H1 (cell line): ENCODE data around the gene APH1B. TPM values are rescaled to one million over a fixed set of nuclear protein-coding genes. Genes with fewer than 3 reads are reported as not detected.

Experiments used
- CREB1 ChIP-seq: IDR thresholded peaks from 2 replicates; pipeline ENCODE4 v1.6.1; 2012; ENCODE audit warnings: inconsistent platforms
- FOSL1 ChIP-seq: IDR thresholded peaks from 2 replicates; pipeline ENCODE4 v1.6.1; 2011; ENCODE audit warnings: mild to moderate bottlenecking, low read depth, low read length, moderate library complexity; ENCODE audit not compliant: insufficient read depth
- KDM1A ChIP-seq: fragments of 200-600, 300-600 bp; sonication (generic); IDR thresholded peaks from 2 replicates; pipeline ENCODE4 v1.7.1; 2016; ENCODE audit warnings: mild to moderate bottlenecking, low read length, borderline replicate concordance
- POLR2A ChIP-seq, 2 experiments: IDR thresholded peaks; 1 replicate in 1 of 2; 2 replicates in 1 of 2; pipeline ENCODE4 v1.6.1; 2011; ENCODE audit warnings: low read depth in 2 of 2, low read length in 2 of 2, mild to moderate bottlenecking in 2 of 2; ENCODE audit errors: control extremely low read depth in 1 of 2
- polyA plus RNA-seq, 7 experiments: library from polyadenylated mRNA; depleted of rRNA in 3 of 7; stranded (reverse) in 5 of 7; unstranded in 2 of 7; fragments of >200 nt in 5 of 7; fragments of 200-250 nt in 2 of 7; gene quantifications; 1 replicate in 5 of 7; 2 replicates in 1 of 7; 4 replicates in 1 of 7; pipeline versions ENCODE4 v1.2.1 to v1.2.3, GENCODE V29; 2011 to 2013; ENCODE audit warnings: missing spikeins in 2 of 7, mixed read lengths in 2 of 7
- total RNA-seq: library from RNA; stranded (reverse); fragmentation: NEBNext Ultra II Directional; extraction: Animal tissue kit (Norgen Biotek cat#: 25700); gene quantifications from 2 replicates; pipeline ENCODE4 v1.2.1, GENCODE V29; 2021
- TF ChIP-seq, protein P1 (sequence below): IDR thresholded peaks from 2 replicates; pipeline ENCODE4 v1.6.1; 2011; ENCODE audit warnings: low read length, improper control_type of control experiment

Gene APH1B
- total and polyA plus RNA-seq, 2 of the 8 experiments (the other 6 are each of a cell fraction or from before 2014, with no cell fraction given), result 11.5 to 22.9 TPM

DNA sequence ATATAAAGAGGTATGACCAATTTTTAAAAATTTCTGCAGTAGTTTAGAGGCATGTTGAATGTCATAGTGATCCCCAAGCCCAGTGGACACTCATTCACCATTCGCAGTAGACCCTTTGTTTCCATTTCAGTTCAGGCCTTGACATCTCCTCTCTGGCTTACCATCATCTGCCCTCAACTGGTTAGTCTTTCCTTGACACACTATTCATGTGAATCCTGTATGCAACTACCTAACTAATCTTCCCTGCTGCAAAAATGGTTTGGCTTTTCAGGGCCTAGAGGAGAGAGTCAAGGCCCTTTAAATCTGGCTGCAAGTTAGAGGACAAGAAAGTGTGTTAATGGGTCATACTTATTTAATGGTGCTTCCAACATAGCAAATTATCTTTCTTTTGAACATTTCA, 10.9 kb downstream of the APH1B start (continued):
- TF ChIP-seq KDM1A (no peak), POLR2A (IDR thresholded peaks at IDR 0.05; ENCODE audit: control extremely low read depth in 1 of 2, low read depth in 2 of 2, low read length in 2 of 2) (no peak), FOSL1 (no peak), CREB1 (no peak)
- TF ChIP-seq, protein P1, sequence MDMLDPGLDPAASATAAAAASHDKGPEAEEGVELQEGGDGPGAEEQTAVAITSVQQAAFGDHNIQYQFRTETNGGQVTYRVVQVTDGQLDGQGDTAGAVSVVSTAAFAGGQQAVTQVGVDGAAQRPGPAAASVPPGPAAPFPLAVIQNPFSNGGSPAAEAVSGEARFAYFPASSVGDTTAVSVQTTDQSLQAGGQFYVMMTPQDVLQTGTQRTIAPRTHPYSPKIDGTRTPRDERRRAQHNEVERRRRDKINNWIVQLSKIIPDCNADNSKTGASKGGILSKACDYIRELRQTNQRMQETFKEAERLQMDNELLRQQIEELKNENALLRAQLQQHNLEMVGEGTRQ, result no peak
